Epithelial cell of esophagus (primary cell): ENCODE data around the gene B4GALT2.

Source experiments
- DNase-seq: peaks from one replicate; pipeline ENCODE4 v3.0.0; 2010; ENCODE audit warnings: low read depth
- H3K4me3 ChIP-seq: 2 replicates; pipeline ENCODE4 v1.5.1; 2011; ENCODE audit warnings: mild to moderate bottlenecking, low read length, control low read depth
- TF ChIP-seq, protein P1 (sequence below): IDR thresholded peaks from 2 replicates; pipeline ENCODE4 v1.5.1; 2011; ENCODE audit warnings: low read depth, mild to moderate bottlenecking, low read length, control low read depth, inconsistent platforms; ENCODE audit not compliant: insufficient read depth; ENCODE audit errors: missing control alignments

B4GALT2 gene

DNA sequence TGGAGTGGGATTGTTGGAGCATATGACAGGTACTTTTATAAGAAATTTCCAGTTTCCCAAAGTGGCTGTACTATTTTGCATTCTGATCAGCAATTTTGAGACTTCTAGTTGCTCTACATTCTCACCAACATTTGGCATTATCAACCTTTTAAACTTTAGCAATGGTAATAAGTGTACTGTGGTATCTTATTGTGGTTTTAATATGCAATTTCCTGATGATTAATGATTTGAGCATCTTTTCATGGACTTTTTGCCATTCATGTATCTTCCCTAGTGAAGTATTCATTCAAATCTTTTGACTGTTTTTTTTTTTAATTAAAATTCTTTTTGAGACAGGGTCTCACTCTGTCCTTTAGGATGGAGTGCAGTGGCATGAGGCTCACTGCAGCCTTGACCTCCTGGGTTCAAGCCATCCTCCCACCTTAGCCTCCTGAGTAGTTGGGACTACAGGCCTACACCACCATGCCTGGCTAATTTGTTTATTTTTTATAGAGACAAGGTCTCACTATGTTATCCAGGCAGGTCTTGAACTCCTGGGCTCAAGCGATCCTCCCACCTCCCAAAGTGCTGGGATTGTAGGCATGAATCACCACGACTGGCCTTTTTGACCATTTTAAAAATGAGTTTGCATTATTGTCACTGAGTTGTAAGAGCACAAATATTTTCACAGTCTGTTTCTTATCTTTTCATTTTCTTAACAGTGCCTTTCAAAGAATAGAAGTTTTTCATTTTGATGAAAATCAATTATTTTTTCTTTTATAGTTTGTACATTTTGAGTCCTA is 60.1 kb downstream of the B4GALT2 start:
- TF ChIP-seq, protein P1, sequence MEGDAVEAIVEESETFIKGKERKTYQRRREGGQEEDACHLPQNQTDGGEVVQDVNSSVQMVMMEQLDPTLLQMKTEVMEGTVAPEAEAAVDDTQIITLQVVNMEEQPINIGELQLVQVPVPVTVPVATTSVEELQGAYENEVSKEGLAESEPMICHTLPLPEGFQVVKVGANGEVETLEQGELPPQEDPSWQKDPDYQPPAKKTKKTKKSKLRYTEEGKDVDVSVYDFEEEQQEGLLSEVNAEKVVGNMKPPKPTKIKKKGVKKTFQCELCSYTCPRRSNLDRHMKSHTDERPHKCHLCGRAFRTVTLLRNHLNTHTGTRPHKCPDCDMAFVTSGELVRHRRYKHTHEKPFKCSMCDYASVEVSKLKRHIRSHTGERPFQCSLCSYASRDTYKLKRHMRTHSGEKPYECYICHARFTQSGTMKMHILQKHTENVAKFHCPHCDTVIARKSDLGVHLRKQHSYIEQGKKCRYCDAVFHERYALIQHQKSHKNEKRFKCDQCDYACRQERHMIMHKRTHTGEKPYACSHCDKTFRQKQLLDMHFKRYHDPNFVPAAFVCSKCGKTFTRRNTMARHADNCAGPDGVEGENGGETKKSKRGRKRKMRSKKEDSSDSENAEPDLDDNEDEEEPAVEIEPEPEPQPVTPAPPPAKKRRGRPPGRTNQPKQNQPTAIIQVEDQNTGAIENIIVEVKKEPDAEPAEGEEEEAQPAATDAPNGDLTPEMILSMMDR, result no peak
- no peak for DNase-seq
- no peak overlapping the region for H3K4me3 ChIP-seq

DNA sequence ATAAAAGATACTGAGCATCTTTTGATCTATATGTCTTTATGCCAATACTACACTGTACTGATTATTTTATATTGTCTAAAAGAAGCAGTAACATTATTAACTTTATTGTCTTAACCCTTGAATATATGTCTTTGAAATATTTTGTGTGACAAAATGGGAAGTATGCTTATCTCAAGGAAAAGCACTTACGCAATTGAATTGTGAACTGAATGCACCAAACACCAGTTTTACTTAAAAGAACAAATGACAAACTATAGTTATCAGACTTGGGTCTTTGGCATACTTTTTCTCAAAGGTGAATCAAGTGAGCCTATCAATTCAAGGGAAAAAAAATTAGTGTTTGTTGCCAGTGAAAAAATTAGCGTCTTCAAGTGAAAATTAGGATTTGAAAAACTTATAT is 61.4 kb downstream of the B4GALT2 start:
- TF ChIP-seq, protein P1, result no peak
- DNase-seq, result no peak
- no peak overlapping the region for H3K4me3 ChIP-seq
